Peyer's patch (tissue), 4 donors: Measurements from ENCODE around the gene RELB.

ENCODE experiments used
- POLR2A ChIP-seq, 2 donors: fragments of 450-650 bp; IDR thresholded peaks; one replicate each; pipeline ENCODE4 v1.5.1; 2017; ENCODE audit warnings: antibody characterized with exemption in 2 of 2, mild to moderate bottlenecking in 2 of 2, moderate library complexity in 2 of 2
- TF ChIP-seq, protein P1 (sequence below), 6 experiments: fragments of 450-650 bp in 4 of 6; fragments of 200-600 bp in 2 of 6; sonication (generic) in 1 of 6; IDR thresholded peaks; one replicate each; pipeline ENCODE4 v1.5.1; 2017 to 2019; ENCODE audit warnings: antibody characterized with exemption in 6 of 6, mild to moderate bottlenecking in 3 of 6, moderate library complexity in 1 of 6

GRCh38 chr19:45009625-45010255 lies 8.5 kb downstream of the RELB start:
- no peak for TF ChIP-seq POLR2A (IDR thresholded peaks at IDR 0.05)
- TF ChIP-seq, protein P1, sequence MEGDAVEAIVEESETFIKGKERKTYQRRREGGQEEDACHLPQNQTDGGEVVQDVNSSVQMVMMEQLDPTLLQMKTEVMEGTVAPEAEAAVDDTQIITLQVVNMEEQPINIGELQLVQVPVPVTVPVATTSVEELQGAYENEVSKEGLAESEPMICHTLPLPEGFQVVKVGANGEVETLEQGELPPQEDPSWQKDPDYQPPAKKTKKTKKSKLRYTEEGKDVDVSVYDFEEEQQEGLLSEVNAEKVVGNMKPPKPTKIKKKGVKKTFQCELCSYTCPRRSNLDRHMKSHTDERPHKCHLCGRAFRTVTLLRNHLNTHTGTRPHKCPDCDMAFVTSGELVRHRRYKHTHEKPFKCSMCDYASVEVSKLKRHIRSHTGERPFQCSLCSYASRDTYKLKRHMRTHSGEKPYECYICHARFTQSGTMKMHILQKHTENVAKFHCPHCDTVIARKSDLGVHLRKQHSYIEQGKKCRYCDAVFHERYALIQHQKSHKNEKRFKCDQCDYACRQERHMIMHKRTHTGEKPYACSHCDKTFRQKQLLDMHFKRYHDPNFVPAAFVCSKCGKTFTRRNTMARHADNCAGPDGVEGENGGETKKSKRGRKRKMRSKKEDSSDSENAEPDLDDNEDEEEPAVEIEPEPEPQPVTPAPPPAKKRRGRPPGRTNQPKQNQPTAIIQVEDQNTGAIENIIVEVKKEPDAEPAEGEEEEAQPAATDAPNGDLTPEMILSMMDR (IDR thresholded peaks at IDR 0.05): no peak
